ENCODE results near the gene GRM4. TPM values are rescaled to one million over a fixed set of nuclear protein-coding genes. Genes with fewer than 3 reads are reported as not detected.

GRM4 gene
- total RNA-seq, 6 donors from 2014 or later = 0.24 TPM; not detected in 5

DNA sequence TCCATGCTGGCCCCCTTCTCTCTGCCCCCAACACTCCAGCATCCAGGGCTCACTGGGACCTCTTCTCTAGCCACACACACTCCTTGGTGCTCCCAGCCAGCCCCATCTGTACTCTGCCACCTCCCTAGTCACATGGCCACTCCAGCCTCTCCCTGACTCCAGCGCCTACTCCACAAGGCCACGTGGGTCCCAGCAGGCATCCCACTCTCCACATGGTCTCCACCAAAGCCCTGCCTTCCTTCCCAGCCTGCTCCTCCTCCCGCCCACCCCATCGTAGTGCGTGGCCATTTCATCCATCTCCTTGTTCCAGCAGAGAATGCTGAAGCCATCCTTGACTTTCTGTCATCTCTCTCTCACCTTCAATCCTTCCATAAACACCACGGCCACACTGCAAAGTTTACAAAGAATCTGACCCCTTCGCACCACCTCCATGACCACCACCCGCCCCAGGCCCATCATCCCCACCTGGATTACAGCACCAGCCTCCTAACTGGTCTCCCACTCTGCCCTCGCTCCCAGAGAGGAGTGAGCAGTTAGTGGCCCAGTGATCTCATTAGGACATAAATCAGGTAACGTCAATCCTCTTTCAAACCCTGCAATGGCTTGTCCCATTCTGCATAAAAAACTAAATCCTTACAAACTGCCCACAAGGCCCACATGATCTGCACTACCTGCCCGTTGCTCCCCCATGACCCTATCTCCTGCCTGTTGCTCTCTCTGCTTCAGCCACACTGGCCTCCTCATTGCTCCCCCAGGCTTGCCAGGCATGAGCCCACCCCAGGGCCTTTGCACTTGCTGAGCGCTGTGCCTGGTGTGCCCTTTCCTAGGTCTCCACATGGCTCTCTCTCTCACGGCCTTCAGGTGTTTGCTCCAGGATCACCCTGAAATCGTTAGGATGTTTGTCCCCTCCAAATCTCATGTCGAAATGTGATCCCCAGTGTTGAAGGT, 96.2 kb downstream of the GRM4 start:
- ATAC-seq (ENCODE audit: low FRiP score in 2 of 2) (no peak), DNase-seq (no peak)
- no peaks in the 10 kb centered on the region for H3K36me3 ChIP-seq
- no peaks in the 10 kb centered on the region for H3K27me3 ChIP-seq
- 81 to 82% methylated on average over 15 of the region's 15 CpGs for WGBS, 2 donors
- TF ChIP-seq POLR2AphosphoS5 (IDR thresholded peaks at IDR 0.05) (no peak), EP300 (IDR thresholded peaks at IDR 0.05) (no peak), POLR2A (IDR thresholded peaks at IDR 0.05) (no peak)
- TF ChIP-seq, protein P1, sequence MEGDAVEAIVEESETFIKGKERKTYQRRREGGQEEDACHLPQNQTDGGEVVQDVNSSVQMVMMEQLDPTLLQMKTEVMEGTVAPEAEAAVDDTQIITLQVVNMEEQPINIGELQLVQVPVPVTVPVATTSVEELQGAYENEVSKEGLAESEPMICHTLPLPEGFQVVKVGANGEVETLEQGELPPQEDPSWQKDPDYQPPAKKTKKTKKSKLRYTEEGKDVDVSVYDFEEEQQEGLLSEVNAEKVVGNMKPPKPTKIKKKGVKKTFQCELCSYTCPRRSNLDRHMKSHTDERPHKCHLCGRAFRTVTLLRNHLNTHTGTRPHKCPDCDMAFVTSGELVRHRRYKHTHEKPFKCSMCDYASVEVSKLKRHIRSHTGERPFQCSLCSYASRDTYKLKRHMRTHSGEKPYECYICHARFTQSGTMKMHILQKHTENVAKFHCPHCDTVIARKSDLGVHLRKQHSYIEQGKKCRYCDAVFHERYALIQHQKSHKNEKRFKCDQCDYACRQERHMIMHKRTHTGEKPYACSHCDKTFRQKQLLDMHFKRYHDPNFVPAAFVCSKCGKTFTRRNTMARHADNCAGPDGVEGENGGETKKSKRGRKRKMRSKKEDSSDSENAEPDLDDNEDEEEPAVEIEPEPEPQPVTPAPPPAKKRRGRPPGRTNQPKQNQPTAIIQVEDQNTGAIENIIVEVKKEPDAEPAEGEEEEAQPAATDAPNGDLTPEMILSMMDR (IDR thresholded peaks at IDR 0.05) = no peak
- H3K9me3 ChIP-seq = no peaks in the 10 kb centered on the region
- H3K27ac ChIP-seq = no peak overlapping the region
- H3K4me1 ChIP-seq = no peaks in the 10 kb centered on the region
- no peak overlapping the region for H3K4me3 ChIP-seq

DNA sequence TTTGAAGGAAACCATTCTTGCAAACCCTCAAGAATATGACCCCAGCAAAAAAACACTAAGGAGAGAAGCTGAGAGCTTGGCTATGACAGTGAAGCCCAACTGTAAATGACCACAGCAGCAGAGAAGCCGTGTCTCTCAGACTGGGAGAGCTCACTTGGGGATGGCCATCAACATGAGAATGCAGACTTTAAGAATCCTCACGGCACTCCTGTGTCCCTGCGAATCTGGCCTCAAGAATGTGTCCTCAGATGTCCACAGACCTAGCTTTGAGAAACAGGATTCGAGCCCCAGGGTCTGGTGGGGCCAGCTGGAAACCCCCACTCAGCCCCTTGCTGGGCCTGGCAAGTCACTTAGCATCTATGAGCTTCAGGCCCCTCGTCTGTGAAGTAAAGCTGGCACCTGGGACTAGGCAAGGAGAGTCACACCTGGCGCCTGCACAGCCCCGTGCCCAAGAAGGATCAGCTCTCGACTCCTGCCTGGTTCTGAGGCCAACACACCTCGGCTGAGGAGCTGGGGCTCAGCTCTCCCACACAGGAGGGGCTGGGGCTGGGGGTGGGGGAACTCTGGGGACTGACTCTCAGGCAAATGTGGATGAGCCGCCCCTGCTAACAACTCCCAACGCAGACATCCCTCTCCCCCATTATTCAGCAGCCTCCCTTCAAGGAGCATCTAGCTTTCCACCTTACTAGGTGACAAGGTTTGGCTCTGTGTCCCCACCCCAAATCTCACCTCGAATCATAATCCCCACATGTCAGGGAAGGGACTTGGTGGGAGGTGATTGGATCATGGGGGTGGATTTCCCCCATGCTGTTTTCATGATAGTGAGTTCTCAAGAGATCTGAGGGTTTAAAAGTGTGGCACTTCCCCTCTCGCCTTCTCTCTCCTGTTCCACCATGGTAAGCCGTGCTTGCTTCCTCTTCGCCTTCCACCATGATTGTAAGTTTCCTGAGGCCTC, 97.7 kb downstream of the GRM4 start:
- WGBS, 2 donors = 56 to 63% methylated on average over 7 to 15 of the region's 15 CpGs
- H3K4me1 ChIP-seq = no peaks in the 10 kb centered on the region
- DNase-seq = no peak
- H3K4me3 ChIP-seq = no peak overlapping the region
- H3K9me3 ChIP-seq = no peaks in the 10 kb centered on the region
- no peak overlapping the region for H3K27ac ChIP-seq
- no peaks in the 10 kb centered on the region for H3K36me3 ChIP-seq
- TF ChIP-seq EP300 (IDR thresholded peaks at IDR 0.05) = no peak
- no peak for TF ChIP-seq POLR2A (IDR thresholded peaks at IDR 0.05)
- TF ChIP-seq, protein P1 (IDR thresholded peaks at IDR 0.05) = no peak
- no peak for TF ChIP-seq POLR2AphosphoS5 (IDR thresholded peaks at IDR 0.05)
- H3K27me3 ChIP-seq = no peaks in the 10 kb centered on the region
- ATAC-seq (ENCODE audit: low FRiP score in 2 of 2) = no peak

DNA sequence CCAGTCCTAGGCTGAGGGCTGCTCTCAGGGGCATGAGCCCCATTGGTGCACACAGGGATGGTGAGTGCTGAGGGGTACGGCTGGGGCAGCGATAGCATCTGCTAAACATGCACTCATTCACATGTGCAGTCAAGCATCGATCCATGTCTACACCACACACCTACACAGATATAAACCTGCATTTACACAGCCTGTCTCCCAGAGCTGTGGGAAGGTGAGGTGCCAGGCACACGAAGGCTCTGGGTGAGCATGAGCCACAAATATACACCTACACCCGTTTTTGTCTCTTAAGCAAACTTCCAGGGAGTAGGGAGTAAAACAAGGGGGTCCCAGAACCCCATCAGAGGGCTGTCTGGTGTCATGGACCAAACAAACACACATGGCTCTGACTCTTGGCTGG, 99.3 kb downstream of the GRM4 start:
- no peak for ATAC-seq (ENCODE audit: low FRiP score in 2 of 2)
- Histone ChIP-seq H3K4me3 (no peak overlapping the region), H3K27ac (no peak overlapping the region), H3K27me3 (no peaks in the 10 kb centered on the region), H3K9me3 (no peaks in the 10 kb centered on the region), H3K4me1 (no peaks in the 10 kb centered on the region), H3K36me3 (no peaks in the 10 kb centered on the region)
- TF ChIP-seq, protein P1 (IDR thresholded peaks at IDR 0.05) = no peak
- TF ChIP-seq POLR2A (IDR thresholded peaks at IDR 0.05) (no peak), EP300 (IDR thresholded peaks at IDR 0.05) (no peak), POLR2AphosphoS5 (IDR thresholded peaks at IDR 0.05) (no peak)
- DNase-seq = no peak
- 81% methylated on average over 5 of the region's 5 CpGs for WGBS, 2 donors

DNA sequence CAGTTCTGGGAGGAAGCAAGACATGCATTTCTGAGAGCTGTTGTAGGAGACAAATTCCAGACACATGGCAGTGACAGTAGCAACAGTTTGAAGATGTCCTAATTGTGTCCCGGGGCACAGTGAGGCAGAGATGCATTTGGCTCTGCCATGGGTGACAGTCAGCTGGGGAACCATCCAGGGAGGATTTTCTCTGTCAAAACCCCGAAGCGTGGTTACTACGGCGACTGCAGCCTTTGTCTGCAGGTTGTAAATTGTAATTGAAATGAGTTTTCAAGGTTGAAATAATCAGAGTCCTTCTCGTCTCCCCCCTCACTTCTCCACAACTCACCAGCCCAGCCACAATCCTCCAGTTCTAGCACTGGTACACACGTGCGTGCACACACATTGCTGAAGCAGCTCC, 100.1 kb downstream of the GRM4 start:
- Histone ChIP-seq H3K27ac (no peak overlapping the region), H3K27me3 (no peaks in the 10 kb centered on the region), H3K4me3 (no peak overlapping the region), H3K36me3 (no peaks in the 10 kb centered on the region), H3K9me3 (no peaks in the 10 kb centered on the region), H3K4me1 (no peaks in the 10 kb centered on the region)
- DNase-seq (no peak), ATAC-seq (ENCODE audit: low FRiP score in 2 of 2) (no peak)
- 53 to 63% methylated on average over 8 of the region's 8 CpGs for WGBS, 2 donors
- no peak for TF ChIP-seq POLR2A (IDR thresholded peaks at IDR 0.05)
- no peak for TF ChIP-seq POLR2AphosphoS5 (IDR thresholded peaks at IDR 0.05)
- TF ChIP-seq, protein P1 (IDR thresholded peaks at IDR 0.05) = no peak
- TF ChIP-seq EP300 (IDR thresholded peaks at IDR 0.05) = no peak

All from upper lobe of left lung (tissue), 6 donors.